MG63 (cell line): Measurements from ENCODE around the gene VSX1. TPM values are rescaled to one million over a fixed set of nuclear protein-coding genes. Genes with fewer than 3 reads are reported as not detected.
A peak's percentile ranks its signal among the peaks of the same experiment; 100 is the strongest.

Experiments used
- DNase-seq: peaks from one replicate; pipeline ENCODE4 v3.0.0-alpha.2; 2020
- H3K27me3 ChIP-seq: fragments of 250-450 bp; sonication (Bioruptor Pico); 2 replicates; pipeline ENCODE4 v1.5.1; 2020; ENCODE audit warnings: mild to moderate bottlenecking, moderate library complexity
- H3K36me3 ChIP-seq: fragments of 250-450 bp; sonication (Bioruptor Pico); 2 replicates; pipeline ENCODE4 v1.5.1; 2020; ENCODE audit warnings: mild to moderate bottlenecking, moderate library complexity
- H3K4me3 ChIP-seq: fragments of 250-450 bp; sonication (Bioruptor Pico); 2 replicates; pipeline ENCODE4 v1.5.1; 2020; ENCODE audit warnings: mild to moderate bottlenecking, moderate library complexity
- H3K9me3 ChIP-seq: fragments of 250-450 bp; sonication (Bioruptor Pico); 2 replicates; pipeline ENCODE4 v1.5.1; 2020; ENCODE audit warnings: mild to moderate bottlenecking, moderate library complexity
- total RNA-seq: library from RNA; depleted of rRNA; stranded (reverse); fragments of >200 nt; shearing (Covaris generic); gene quantifications from 2 replicates; pipeline ENCODE4 v1.2.3, GENCODE V29; 2014; ENCODE audit warnings: low replicate concordance

Gene VSX1
- total RNA-seq, 1 experiment from 2014 or later = not detected

DNA sequence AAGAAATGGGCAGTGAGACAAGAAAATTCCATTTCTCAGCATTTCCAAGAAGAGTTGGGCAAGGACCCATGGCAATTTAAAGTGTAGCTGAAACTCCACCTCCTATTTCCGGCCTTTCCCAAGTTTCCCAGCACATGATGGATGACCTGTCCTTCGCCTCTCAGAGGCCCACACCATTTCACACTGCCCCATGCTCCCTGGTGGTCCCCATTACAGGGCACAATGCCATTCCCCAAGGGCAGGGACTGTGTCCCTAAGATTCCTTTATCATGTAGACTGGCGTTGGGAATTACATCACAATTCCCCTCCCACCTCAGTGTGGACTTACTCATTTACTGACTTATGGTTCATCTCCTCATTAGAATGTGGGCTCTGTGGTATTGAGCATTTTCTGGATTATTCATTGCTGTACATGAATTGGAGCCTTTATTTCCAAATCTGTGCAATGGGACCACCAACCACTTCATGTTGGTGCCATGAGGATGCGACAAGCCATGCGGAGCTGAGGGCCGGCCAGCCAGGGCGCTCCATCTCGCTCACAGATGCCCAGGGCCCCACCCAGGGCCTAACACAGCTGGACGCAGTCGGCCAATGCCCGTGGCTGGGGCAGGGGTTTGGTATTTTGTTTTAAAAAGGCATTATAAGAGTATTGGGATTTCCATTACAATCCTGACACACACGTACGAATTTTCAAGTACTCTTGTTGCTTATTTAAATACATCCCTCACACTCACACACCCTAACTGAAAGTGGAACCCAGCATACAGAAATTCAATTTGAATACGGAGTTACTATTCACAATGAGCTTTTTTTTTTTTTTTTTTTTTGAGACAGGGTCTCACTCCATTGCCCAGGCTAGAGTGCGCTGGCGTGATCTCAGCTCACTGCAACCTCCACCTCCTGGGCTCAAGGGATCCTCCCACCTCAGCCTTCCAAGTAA, 29.4 kb downstream of the VSX1 start:
- Histone ChIP-seq H3K9me3 (no peaks in the 10 kb centered on the region), H3K4me3 (no peak overlapping the region), H3K27me3 (no peaks in the 10 kb centered on the region; the same call in 1 of the 2 replicates), H3K36me3 (no peaks in the 10 kb centered on the region)
- peak; percentile 8 for DNase-seq

DNA sequence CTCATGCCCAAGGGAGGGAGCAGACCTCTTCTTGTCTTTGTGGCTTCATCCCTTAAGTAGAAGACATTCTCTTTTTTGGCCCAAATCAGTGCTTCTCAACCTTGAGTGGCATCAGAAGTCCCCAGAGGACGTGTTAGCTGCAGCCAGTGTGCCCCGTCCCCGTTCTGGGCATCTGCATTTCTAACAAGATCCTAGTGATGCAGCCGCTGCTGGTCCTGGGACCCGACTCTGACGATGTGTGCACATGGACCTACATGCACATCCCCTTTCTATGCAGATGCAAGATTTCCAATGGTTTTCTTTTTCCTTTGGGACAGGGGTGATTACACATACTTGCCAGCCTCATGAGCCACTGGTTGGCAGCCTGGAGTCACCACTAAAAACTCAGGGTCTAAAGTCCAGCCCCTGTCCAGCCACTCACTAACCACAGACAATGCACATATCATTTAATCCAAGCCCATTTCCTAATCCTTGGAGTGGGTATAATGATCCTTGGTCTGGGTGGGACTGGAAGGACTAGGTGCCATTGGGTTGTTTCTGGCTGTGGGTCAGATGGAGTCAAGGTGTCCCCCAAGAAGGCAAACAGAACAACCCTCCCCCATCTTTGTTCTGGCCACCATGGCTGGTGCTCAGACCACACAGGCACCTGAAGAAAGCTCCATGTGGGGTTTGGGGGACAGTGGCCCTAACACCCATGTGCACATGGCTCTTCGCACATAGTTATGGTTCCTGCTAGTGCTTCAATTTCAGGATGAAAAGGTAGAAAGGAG, 30.4 kb downstream of the VSX1 start:
- Histone ChIP-seq H3K36me3 (no peaks in the 10 kb centered on the region), H3K9me3 (no peaks in the 10 kb centered on the region), H3K4me3 (no peak overlapping the region), H3K27me3 (no peaks in the 10 kb centered on the region)
- no peak for DNase-seq

DNA sequence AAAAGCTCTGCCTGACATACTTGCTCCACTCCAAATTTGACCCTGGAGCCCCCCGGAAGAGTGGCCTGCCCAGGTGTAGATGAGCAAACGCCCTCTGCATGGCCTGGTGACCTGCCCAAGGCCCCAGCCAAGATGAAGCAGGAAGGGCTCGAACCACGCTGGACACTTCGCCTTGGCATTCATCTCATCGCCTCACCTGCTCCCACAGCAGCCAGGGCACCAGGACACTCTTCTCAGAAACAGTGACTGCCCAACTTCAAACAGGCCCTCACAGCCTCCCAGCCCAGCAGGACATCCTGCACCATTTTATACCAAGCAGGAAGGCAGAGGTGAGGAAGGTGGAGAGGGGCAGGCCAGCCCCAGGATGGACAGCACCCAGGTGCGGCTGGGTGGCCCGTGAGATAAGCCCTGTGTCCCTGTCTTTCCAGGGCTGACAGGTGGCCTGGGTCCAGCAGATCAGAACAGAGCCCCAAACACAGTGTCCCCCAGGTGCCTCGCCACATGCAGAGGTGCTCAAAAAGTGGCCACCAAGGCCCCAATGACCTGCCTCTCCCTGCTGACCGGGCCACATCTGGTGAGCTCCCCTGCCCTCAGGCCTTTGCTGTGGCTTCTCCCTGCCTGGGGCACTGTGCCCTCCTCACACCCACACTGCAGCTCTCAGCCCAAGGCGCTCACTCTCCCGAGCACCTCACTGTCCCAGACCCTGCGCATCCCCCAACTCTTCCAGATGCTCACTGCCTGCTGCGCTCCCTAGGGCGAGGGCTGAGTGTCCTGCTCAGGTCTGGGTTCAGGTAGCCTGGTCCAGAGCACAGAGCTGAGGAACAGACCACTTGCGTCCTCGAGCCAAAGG, 31.2 kb downstream of the VSX1 start:
- Histone ChIP-seq H3K4me3 (no peak overlapping the region), H3K27me3 (no peaks in the 10 kb centered on the region), H3K36me3 (no peaks in the 10 kb centered on the region)

DNA sequence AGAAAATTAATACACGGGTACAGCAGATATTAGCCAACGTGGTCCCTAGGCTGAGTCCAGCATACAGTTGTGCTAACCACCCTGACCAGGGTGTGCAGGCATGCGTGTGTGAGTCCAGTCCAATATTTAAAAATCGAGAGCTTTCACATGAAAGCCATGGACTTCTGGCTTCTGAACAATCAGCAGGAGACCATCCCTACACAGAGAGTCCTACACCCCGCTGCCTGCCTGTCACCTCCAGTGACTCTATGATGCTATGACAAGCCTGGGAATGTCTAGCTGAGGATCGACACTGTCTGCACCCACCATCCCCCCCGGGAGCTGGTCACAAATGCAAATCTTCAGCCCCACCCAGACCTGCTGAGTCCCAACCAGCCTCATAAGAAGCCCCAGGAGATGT, 31.9 kb downstream of the VSX1 start:
- Histone ChIP-seq H3K36me3 (no peaks in the 10 kb centered on the region), H3K4me3 (no peak overlapping the region), H3K27me3 (no peaks in the 10 kb centered on the region), H3K9me3 (no peaks in the 10 kb centered on the region)
- no peak for DNase-seq

More for the DNA sequence above, 31.2 kb downstream of the VSX1 start:
- no peak for DNase-seq
- H3K9me3 ChIP-seq = no peaks in the 10 kb centered on the region

DNA sequence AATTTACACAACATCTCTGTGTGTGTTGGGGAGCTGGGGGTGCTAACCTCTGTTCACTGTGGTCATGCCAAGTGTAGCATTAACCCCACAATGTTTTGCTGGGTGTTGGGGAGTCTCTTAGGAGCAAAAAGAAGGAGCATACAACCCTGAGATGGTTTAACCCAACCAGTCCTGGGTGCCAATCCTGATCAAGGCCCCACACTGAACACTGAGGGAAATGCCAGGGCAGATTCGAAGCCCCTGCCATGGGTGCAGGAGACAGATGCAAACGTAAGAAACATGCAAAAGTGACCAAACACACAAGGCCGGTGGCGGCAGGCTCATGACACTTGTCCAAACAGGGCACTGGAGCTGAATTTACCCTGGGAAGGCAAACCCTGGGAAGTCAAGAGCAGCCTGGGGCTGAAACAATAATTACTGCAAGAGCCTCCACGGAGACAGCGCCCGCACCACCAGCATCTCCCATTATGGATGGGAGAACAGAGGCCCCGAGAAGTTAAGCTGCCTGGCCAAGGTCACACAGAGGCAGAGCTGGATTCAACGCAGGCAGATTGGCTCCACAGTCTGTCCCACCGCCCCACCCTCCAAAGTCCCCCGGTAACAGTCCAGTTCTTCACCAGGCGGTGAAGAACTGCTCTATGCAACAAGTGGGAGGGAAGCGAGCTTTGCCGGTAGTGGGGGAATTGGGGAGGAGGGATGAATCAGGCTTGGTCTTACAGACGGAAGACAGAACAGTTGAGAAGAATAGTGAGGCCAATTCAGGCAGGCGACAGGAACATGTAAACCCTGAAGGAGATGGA, 32.5 kb downstream of the VSX1 start:
- Histone ChIP-seq H3K27me3 (no peaks in the 10 kb centered on the region), H3K4me3 (no peak overlapping the region), H3K9me3 (no peaks in the 10 kb centered on the region), H3K36me3 (no peaks in the 10 kb centered on the region)
- no peak for DNase-seq

DNA sequence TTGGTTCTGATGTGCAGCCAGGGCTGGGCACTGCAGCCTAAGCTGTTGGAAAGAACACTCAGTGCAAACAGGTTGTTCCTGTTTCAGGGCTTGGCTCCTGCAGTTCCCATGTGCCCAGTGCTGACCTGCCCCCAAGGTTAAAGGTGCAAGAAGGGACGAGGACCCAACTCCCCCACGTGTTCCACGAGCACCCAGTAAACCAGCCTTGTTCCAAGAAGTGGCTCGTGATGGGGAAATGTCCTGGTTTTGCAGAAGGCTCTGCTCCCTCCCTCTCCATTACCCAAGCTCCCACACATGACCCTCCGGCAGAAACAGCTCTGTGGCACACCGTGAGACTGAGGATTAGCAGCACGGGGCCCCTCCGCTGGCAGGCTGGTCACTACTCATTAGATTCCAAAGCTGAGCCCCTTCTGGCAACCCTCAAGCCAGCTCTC, 33.4 kb downstream of the VSX1 start:
- H3K36me3 ChIP-seq = no peaks in the 10 kb centered on the region
- H3K27me3 ChIP-seq = no peaks in the 10 kb centered on the region
- no peak overlapping the region for H3K4me3 ChIP-seq
- no peak for DNase-seq
- H3K9me3 ChIP-seq = no peaks in the 10 kb centered on the region

DNA sequence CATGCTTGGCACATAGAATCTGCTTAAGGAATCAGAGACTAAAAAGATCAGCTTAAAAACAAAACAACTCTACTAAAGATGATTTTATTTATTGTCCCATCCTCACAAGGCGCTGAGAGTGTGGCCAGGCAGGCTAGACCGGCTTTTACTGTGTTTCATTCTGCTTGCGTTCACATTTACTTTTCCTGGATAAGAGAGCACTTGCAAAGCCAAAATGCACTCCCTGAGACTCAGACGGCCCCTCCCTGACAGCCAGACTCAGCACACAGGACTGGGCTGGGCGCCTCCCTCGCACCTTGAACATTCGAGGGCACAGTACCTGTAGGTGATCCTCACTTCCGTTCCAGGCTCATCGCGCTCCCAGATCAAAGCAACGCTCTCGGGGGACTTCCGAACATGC, 34.2 kb downstream of the VSX1 start:
- no peak overlapping the region for H3K4me3 ChIP-seq
- no peak for DNase-seq
- H3K36me3 ChIP-seq = no peaks in the 10 kb centered on the region
- no peaks in the 10 kb centered on the region for H3K27me3 ChIP-seq
- H3K9me3 ChIP-seq = no peaks in the 10 kb centered on the region

DNA sequence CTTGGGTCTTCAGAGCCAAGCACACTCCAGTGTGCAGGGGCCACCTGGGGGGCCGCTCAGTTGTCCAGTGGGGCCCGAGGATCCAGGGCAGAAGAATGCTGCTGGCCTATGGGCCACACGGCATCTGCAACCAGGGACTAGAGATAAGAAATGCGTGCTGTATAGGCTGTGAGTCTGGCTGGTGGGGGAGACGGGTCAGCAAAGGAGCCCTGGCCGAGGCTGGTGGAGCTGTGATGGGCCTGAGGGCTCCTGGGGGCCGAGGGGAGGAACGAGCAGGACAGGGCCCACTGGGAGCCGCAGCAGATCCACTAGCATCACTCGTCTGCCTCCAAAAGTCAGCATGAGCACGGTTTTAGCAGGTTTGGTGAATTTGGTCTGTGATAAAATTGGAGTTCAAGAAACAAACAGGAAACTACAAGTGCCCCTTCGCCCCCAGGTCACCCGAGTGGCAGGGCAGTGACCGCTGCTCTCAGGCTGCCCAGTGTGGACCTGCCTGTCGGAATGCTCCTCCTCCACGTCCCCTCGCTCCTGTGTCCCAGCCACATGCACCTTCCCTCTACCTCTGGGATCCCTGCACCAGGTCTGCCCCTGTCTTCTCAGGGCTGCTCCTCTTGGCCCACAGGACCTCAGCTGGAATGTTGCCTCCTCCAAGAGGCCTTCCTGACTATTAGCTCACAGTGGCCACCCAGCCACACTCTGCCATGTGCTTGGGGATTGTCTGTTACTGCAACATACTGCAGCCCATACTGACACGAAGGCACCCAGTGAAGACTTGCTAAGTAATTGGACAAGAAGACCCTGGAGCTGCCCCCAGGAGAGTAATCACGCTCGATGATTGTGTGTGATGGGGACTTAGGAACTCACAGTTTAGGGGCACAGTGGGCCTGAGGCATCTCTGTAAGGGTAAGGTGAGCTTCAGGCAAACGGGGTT, 34.9 kb downstream of the VSX1 start:
- no peaks in the 10 kb centered on the region for H3K27me3 ChIP-seq
- no peaks in the 10 kb centered on the region for H3K9me3 ChIP-seq
- H3K36me3 ChIP-seq = no peaks in the 10 kb centered on the region
- DNase-seq = no peak
- H3K4me3 ChIP-seq = no peak overlapping the region

DNA sequence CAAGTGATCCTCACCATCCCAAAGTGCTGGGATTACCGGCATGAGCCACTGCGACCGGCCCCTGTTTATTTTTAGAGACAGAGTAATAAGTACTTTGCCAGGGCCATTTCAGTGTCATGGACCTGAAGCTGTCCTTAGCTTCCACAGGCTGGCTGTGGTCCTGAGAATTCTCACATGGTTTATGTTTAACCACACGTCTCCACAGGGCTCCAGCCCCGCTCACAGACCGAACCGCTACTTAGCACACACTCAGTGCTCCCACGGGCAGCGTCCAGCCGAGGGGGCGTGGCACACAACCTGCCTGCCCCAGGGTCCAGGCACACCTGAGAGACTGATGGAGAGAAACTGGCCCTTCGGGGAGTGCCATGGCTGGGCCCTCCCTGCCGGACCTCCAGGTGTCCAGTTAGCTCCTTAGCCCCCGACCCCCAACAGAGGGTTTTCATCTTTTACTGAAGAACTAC, 35.7 kb downstream of the VSX1 start:
- Histone ChIP-seq H3K36me3 (no peaks in the 10 kb centered on the region), H3K4me3 (no peak overlapping the region), H3K9me3 (no peaks in the 10 kb centered on the region), H3K27me3 (no peaks in the 10 kb centered on the region)
- no peak for DNase-seq

DNA sequence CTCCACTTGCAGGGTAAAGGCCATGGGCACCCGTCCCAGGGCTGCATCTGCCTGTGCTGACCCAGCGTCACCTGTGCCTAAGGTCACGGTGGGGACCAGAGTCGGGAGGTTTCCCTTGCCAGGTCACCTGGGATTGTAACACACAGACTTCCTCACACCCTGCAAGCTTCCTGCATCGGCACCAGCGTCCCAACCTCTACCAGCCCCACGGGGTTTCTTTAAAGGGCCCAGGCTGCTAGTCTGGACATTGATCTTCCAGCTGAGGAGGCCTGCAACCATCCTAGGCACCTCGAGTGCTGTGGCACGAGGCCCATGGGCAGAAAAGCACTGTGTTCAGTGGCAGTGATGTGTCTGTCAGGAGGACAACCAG, 36.6 kb downstream of the VSX1 start:
- H3K4me3 ChIP-seq = no peak overlapping the region
- no peaks in the 10 kb centered on the region for H3K27me3 ChIP-seq
- no peaks in the 10 kb centered on the region for H3K36me3 ChIP-seq
- H3K9me3 ChIP-seq = no peaks in the 10 kb centered on the region
- DNase-seq = no peak

DNA sequence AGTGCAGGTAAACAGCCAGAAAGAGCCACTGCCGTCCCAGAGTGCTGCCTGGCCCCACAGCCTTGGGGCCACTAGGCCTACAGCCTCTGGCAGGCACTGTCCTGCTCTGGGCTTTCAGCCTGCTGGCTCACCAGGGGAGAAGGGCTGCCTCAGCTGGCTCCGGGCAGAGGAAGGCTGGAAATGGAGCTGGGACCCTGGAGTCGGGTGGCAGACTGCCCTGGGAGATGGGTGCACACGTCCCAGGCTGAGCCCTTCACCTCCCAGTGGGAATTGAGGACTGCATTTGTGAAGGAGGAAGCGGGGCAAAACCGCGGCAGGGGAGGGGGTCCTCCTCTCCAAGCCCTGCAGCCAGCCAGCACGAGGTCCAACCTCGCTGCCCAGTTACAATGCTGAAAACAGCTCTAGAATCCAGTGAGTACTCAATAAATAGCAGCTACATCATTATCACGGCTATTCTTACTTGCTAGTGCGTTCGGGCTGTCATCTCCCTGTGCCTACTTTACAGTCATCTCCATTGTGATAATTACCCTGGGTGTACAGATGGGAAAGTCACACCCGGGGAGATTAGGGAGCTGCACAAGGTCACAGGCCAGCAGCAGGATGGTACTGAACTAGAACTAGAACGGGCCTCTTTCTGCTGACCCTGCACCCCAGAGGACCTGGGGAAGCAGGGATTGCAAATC, 37.1 kb downstream of the VSX1 start:
- DNase-seq = no peak
- Histone ChIP-seq H3K4me3 (no peak overlapping the region), H3K27me3 (no peaks in the 10 kb centered on the region), H3K9me3 (no peaks in the 10 kb centered on the region), H3K36me3 (no peaks in the 10 kb centered on the region)

DNA sequence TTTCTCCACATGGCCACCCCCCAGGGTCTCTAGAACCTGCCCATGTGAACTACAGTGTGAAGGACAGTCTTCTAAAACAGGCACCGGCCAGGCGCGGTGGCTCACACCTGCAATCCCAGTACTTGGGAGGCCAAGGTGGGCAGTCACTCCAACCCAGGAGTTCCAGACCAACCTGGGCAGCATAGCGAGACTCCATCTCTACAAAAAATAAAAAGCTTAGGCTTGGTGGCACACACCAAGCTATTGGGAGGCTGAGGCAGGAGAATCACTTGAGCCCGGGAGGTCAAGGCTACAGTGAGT, 37.7 kb downstream of the VSX1 start:
- Histone ChIP-seq H3K27me3 (no peaks in the 10 kb centered on the region), H3K36me3 (no peaks in the 10 kb centered on the region)

DNA sequence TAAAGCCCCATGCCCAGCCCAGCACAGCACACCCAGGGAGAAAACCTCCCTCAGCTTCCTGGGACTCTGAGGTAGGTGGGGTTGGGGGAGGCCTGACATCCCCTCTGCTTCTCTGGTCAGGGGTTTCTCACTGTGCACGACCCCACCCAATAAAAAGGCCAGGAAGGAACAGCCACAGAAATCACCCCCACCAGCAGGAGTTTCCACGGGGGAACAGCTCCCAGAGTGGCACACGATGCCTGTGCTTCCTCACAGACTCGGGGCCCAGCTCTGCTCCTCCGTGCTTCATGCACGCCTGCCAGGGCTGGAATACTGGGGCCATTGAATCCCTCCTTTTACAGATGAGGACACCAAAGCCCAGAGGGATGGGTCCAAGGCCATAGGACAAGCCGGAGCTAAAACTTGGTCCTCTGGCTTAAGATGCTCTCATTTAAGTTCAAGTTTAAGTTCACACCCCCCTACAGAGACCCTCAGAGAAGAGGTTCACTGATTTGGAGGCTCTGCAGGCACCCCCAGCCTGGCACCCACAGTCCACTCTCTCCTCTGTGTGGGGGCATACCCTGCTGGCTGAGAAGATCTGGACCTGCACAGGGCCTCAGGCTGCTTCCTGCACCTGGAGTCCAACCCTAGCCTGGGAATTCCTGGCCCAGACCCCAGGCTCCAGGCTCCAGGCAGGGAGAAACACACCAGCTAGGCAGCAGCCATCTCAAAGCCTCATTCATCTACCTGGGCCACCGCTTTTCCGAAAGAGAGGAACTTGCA, 38.3 kb downstream of the VSX1 start:
- no peak overlapping the region for H3K4me3 ChIP-seq
- no peaks in the 10 kb centered on the region for H3K36me3 ChIP-seq
- H3K27me3 ChIP-seq = no peaks in the 10 kb centered on the region
- no peak for DNase-seq
- no peaks in the 10 kb centered on the region for H3K9me3 ChIP-seq

More for the DNA sequence above, 37.7 kb downstream of the VSX1 start:
- no peak for DNase-seq
- no peak overlapping the region for H3K4me3 ChIP-seq
- H3K9me3 ChIP-seq = no peaks in the 10 kb centered on the region
